NCI-H526 (cell line): Measurements from ENCODE around the gene CXCL17.
"Not testable (repeated sequence)": the region's sequence is repeated elsewhere in the genome, so short reads cannot be mapped to it uniquely, and the experiment has no call there.

Source experiments
- DNase-seq, 2 experiments: peaks; one replicate each; lab custom pipeline; 2025; lab: John Stamatoyannopoulos, UW

Gene CXCL17, protein sequence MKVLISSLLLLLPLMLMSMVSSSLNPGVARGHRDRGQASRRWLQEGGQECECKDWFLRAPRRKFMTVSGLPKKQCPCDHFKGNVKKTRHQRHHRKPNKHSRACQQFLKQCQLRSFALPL

DNA sequence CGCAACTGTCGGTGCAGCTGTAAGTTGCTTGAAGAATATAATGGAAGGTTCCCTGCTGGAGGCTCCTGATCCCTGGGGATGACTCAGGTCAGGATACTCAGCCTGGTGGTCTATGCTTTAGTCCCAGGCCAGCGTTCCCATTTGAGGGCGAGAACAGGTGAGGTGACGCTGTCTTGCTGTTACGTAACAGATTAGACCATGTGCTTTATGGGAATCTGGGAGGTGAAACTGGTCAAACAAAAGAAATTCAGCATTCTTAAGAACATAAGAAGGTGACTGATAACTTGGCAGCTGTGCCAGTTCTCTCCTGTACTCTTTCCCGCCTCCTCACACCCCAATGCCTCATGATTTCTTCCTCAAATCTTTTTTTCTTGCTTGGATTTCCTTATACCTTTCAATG lies at the start of gene CXCL17:
CXCL17 (minus strand) TSS at position 114 of the 400 bp plus-strand sequence. CDS start 114 bp downstream, outside the sequence.
- no peak for DNase-seq

DNA sequence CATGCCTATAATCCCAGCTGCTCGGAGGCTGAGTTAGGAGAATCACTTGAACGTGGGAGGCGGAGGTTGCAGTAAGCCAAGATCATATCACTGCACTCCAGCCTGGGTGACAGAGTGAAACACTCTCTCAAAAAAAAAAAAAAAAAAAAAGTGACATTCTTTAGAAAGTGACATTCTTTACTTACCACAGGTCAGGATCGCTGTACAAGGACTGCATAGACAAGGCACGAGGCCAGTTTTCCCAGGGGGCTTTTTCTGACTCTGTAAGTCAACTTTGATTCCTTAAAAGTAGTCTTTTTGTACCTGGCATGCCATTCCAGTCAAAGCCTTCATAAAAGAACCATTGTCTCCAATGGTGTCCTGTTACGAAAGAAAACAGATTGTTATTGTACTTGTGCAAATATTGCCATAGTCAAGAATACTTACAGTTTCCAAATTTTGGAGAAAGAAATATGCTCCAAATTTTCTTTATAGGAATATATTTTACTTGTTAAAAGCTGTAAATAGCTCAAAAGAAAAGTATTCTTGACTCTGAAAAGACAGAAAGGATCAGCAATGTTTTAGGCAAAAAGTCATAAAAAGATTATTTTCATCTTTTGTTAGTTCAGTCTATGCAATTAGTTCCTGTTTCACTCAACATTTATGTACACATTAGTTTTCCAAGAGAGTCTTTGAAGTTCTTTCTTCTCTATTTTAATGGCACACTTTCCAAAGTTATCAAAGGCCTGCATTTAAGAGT lies 46.2 kb upstream of the CXCL17 start:
- DNase-seq, result peak in 1 of 2 experiments; percentile 37

DNA sequence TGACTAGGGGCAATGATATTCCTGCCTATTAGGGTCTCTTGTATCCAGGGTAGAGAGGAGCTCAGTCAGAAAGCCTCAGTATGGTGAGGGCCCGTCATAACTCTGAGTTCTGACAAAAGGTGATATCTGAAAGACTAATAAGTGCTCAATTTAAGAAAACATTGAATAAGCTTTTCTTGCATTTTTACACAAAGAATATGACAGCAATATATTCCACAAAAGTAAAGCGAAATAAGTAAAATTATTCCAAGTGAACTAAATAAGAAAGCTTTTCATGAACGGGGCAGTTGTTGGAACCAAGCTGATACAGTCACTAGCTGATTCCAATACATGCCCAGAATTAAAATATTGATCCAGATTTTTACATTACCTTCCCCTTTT lies 45.0 kb upstream of the CXCL17 start:
- DNase-seq, result no peak

DNA sequence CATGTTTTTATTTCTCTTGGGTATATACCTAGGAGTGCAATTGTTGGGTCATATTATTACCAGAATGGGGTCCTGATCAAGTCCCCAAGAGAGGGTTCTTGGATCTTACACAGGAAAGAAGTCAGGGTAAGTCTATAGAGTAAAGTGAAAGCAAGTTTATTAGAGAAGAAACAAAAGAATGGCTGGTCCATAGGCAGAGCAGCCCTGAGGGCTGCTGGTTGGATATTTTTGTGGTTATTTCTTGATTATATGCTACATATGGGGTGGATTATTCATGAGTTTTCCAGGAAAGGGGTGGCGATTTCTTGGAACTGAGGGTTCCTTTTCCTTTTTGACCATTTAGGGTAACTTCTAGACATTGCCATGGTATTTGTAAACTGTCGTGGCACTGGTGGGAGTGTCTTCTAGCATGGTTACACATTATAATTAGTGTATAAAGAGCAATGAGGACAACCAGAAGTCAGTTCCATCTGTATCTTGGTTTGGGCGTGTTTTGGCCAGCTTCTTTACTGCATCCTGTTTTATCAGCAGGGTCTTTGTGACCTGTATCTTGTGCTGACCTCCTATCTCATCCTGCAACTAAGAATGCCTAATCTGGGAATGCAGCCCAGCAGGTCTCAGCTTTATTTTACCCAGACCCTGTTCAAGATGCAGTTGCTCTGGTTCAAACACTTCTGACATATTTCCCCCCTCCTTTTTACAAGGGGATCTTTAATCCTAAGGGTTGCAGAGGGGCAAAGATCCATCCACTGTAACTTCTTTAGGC lies 44.5 kb upstream of the CXCL17 start:
- no peak for DNase-seq

DNA sequence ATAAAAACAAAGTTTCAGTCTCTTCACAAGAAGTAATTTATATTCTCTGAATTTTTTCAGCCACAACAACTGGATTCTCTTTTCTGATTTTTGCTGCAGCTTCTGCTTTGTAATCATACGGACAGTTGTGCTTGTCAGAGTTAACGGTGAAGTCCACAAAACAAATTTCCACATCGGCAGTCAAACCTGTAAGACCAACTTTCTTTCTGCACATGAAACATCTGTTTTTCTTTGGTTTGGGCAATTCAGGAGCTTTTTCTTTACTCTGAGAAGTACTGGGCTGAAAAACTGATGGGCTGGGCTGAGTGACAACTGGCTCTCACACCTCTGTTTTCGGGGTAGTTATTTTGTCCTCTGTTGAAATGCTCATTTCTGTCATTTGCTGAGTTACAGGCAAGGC lies 42.3 kb upstream of the CXCL17 start:
- not testable (repeated sequence) for DNase-seq

DNA sequence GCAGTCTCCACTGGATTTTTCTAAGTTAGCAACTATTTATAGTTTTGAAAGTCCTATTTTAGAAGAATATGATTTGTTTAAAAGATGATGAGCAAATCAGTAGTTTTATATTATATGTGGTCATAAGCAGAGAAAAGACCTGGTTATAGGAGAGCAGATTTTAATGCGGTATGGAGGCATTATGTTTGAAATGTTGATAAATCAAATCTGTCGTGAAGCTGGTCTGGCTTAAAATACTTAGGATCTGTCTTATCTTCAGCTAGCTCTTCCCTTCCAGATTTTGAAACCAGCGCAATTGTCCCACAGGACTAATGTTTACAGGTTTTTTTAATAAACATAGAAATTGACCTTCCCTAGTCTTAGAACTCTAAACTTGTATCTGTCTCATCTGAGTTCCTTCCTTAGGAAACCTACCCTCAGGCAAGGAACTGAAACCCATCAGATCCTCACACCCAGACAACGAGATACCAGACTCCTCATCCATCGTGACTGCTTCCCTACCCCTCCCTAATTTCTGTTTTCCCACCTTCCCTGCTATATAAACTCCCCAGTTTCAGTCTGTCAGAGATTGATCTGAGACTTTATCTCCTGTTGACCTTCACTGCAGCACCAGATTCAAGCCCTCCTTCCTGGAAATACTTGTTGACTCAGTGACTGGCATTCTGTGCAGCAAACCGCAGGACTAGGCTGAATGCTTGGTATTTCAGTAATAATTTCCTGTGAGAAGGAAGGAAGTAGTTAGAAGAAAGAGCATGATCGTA lies 37.8 kb upstream of the CXCL17 start:
- DNase-seq, result no peak

DNA sequence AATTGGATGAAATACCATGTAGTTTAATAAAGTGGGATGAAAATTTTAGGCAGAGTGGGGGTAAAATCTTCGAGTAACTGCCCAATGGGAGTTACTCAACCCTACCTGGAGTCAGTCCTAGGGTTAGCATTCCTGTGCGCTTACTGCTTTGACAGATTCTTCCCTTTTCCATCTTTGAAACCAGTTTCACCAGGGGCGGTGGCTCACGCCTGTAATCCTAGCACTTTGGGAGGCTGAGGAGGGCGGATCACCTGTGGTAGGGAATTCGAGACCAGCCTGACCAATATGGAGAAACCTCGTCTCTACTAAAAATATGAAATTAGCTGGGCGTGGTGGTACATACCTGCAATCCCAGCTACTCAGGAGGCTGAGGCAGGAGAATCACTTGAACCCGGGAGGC lies 37.0 kb upstream of the CXCL17 start:
- no peak for DNase-seq

DNA sequence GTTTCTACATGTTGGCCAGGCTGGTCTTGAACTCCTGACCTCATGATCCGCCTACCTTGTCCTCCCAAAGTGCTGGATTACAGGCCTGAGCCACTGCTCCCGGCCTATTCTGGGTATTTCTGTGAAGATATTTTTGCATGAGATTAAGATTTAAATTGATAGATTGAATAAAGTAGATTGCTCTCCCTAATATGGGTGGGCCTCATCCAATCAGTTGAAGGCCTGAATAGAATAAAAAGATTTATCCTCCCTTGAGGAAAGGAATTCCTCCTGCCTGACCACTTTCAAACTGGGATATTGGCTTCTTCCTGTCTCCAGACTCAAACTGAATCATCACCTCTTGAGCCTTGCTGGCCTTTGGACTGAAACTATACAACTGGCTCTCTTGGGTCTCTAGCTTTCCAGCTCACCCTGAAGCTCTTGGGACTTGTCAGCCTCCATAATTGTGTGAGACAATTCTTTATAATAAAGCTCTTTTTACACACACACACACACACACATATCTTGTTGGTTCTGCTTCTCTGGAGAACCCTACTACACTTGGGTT lies 36.1 kb upstream of the CXCL17 start:
- DNase-seq, result no peak

DNA sequence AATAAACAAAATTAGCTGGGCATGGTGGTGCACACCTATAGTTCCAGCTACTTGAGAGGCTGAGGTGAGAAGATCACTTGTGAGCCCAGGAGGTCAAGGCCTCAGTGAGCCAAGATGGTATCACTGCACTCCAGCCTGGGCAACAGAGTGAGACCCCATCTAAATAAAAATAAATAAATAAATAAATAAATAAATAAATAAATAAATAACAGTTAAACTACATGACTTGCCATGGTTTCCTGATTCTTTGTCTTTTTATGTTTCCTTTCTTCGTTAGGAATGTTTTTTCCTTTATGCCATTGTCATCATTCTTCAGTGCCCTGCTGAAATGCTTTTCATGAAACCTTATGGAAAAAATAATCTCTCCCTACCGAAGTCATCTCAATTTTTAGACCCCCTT lies 35.2 kb upstream of the CXCL17 start:
- no peak for DNase-seq

DNA sequence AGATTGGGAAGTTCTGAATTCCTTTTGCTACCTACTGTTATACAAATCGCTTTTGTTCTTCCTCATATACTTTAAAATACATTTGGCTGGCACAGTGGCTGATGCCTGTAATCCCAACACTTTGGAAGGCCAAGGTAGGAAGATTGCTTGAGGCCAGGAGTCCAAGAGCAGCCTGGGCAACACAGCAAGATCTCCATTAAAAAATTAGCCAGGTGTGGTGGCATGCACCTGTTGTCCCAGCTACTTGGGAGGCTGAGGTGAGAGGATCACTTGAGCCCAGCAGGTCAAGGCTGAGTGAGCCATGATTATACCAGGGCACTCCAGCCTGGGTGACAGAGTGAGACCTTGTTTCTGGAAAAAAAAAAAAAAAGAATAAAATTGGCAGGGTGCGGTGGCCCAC lies 34.4 kb upstream of the CXCL17 start:
- DNase-seq, result no peak

DNA sequence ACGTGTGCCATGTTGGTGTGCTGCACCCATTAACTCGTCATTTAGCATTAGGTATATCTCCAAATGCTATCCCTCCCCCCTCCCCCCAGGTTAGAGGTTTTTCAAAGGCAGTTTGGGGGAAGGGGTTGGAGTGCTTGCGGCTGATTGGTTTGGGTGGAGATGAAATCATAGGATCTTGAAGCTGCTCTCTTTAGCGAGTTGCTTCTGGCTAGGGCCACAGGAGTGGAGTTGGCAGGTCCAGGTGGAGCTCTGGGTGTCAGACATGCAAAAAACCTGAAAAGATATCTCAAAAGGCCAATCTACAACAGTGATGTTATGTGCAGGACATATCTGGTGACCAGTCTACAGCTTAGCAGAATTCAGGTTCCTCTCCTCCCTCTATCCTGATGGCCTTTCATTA lies 32.6 kb upstream of the CXCL17 start:
- DNase-seq, result no peak

DNA sequence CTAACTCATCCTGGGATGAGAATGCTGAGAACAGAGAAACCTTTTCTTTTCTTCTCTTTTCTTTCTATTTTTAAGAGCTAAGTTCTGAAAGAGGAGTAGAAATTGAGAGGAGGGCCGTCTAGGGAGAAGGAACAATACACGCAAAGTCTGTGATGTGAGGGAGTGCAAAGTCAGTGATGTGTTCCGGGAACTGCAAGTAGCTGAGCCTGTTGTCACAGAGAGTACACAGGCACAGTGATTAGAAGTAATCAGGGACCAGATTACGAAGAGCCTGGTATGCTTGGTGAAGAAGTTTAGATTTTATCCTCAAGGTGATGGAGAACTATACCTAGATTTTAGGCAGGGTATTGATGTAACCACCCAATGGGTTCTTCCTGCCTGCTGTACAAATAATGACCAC lies 32.0 kb upstream of the CXCL17 start:
- DNase-seq, result no peak

DNA sequence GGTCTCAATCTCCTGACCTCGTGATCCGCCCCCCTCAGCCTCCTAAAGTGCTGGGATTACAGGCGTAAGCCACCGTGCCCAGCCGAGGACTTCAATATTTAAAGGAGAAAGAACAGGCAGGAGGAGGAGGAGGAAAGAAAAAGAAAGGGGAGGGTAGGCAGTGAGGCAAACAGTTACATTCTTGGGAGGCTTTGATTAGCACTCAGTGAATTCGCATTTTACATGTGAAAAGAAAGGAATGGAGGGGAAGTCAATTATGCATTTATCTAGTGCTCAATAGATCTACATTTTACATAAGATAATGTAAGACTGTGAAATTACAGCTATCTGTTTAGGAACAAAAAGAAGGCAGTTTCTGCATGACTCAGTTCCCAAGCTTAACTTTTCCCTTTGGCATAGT lies 30.9 kb upstream of the CXCL17 start:
- no peak for DNase-seq

DNA sequence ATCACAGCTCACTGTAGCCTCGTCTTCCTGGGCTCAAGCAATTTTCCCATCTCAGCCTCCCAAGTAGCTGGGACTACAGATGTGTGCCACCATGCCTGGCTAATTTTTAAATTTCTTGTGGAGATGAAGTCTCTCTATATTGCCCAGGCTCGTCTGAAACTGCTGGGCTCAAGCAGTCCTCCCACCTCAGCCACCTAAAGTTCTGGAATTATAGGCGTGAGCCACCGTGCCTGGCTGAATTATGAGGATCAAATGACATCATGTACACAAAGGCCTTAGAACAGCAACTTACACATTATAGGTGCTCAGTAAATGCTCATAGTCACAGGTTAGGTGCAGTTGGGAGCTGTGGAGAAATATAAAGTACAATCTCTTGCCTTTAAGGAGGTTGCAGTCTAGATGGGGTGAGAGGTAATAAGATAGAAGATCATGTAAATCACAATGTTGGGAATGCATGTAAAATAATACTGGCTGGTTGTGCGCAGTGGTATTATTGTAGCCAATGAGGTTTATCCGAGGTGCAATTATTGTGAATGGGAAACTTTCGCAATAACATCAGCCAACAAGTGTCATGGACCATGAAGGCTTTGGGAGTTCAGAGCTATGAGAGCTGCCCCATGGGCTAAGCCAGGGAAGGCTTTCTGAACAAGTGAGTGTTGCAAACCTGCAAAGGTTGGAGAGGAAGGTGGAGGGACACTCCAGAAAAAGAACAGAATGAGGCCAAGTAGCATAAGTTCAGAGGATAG lies 29.8 kb upstream of the CXCL17 start:
- DNase-seq, result no peak

DNA sequence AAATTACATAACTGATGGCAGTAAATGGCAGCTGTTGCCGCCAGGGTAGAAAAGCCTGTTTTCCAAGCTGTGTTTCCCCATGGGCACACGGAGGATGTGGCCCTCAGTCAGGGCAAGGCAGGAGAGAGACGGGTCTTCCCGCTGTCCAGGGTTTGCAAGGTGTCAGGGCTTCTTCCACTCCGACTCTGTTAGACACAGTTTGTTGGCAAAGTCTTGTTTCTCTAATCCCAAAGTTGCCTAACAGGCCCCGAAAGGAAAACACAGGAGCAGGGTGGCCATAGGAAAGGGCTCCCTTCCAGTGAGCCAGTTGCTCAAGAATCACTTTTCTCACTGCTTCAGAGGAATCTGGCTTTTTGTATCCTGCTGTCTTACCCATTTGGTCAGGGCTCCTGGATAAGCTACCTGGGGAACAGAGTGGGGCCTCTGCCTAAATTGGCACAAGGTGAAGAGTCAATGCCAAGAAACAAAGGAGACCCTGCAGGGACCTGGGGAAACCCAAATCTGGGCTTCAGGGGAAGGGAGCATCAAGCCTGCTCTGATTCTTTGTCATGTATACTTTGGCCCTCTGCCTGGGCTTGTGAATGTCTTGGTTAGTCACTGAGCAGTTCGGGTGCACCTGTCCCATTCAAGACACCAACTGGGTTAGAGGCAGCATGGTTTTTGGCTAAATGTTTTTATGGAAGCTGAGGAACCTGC lies 29.0 kb upstream of the CXCL17 start:
- no peak for DNase-seq

DNA sequence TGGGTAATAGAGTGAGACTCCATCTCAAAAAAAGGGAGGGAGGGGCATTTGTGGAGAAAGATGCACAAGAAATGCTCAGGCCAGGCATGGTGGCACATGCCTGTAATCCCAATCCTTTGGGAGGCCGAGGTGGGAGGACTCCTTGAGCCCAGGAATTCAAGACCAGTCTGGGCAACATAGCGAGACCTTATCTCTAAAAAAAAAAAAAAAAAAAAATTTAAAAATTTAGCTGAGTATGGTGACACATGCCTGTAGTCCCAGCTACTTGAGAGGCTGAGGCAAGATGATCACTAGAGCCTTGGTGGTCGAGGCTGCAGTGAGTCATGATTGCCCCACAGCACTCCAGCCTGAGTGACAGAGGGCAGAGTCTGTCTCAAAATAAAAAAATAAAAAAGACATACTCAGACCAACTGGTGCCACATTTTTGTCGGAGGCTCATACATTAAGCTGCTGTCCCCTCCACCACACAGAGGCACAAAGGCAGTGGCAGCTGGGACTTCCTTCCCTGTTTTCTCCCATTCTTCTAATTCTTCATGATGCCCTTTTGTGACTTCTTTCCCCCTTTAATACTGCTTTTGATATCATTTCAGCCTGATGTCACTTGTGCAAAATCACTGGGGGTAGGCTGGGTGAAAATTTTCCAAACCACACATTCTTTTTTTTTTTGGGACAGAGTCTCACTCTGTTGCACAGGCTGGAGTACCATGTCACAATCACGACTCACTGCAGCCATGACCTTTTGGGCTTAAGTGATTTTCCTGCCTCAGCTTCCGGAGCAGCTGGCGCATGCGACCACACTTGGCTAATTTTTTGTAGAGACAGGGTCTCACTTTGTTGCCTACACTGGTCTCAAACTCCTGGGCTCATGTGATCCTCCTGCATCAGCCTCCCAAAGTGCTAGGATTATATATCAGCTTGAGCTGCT lies 26.8 kb upstream of the CXCL17 start:
- DNase-seq, result no peak

DNA sequence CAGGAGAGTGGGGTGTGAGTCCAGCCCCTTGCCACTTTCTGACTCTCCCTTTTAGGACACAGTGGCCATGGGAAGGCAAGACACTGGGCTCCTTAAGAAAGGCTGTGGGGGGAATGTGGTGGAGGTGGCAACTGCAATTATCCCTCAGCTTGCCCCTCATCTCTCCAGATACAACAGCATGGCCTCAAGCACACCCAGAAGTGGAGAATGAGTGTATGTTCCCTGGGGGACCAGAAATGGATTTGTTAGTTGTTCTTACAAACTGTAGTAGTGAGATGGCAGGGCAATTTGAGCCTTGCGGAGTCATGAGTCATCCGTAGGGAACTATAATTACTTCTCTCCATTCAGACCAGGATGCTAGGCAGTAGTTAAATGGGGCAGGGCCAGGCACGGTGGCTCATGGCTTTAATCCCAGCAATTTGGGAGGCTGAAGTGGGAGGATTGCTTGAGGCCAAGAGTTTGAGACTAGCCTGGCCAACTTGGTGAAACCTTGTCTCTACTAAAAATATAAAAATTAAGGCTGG lies 25.6 kb upstream of the CXCL17 start:
- DNase-seq, result no peak

DNA sequence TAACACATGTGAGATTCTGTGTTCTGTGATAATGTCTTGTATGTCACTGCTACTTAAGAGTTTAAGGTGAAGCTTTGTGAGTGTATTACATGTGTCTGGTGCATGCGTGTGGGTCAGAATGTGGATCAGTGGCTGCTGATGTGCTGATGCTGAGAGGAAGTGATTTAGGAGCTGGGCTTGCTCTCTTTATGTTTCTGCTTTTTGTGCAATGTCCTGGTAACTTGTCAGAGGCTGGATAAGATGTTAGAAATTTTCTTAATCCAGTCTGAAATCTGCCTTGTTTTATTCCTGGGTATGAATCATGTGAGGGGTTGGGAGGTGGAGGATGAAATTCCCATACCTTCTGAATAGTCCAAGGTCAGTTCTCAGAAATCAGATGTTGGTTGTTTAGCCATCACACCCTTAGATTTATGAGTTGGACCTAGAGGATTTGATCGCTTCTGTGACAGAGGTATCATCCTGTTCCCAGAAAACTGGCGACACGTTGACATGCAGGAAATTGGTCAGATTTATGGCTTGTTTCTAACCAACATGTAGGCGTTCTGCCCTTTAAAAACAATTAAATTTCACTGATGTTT lies 24.5 kb upstream of the CXCL17 start:
- DNase-seq, result no peak

DNA sequence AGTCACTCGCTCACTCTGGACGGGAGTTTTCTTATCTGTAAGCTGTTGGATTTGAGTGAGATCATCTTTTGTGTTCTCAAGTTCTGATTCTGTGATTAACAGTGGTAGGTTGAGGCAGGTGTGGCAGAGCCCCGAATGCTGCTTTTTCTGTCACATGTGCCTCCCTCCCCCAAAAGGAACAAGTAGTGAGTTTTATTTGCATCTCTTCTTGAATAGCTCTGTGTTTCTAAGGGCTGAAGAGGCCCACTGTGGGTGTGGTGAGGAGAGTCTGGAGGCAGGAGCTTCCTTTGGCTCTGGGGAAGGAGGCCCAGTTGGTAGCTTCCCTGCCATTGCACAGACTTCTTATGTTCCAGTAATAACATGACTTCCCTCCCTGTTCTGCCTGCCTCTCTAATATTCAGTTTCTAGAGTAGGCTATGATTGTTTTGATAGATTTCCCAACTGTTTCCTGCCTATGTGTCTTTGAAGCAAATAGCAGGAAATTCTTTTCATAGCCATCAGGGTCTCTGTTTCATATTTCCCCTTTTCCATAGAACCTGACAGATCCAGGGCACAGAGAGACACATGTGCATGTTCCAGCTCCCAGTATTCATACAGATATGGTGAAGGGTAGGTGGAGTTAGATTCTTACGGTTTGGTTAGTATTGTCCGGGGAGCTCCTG lies 23.9 kb upstream of the CXCL17 start:
- DNase-seq, result peak in 1 of 2 experiments; percentile 50
